ENCODE measurements around the gene QPRT.
A peak's percentile ranks its signal among the peaks of the same experiment; 100 is the strongest.
"Not testable (repeated sequence)": the region's sequence is repeated elsewhere in the genome, so short reads cannot be mapped to it uniquely, and the experiment has no call there.

QPRT gene

GRCh38 chr16:29727452-29727851 lies 48.5 kb downstream of the QPRT start:
- Histone ChIP-seq H3K27ac (no peak overlapping the region), H3K4me3 (ENCODE audit: low read depth in 1 of 2, low read length in 1 of 2) (no peak overlapping the region), H3K36me3 (no peaks in the 10 kb centered on the region), H3K4me1 (ENCODE audit: control insufficient read depth in 1 of 2, insufficient read depth in 1 of 2, low read depth in 1 of 2, low read length in 1 of 2) (peaks cover 0 to 6% of the 10 kb centered on the region in 2 experiments), H3K27me3 (no peaks in the 10 kb centered on the region), H3K9me3 (no peaks in the 10 kb centered on the region)
- no peak for TF ChIP-seq CTCF (IDR thresholded peaks at IDR 0.05)

GRCh38 chr16:29729116-29729521 lies 50.1 kb downstream of the QPRT start:
- TF ChIP-seq CTCF (IDR thresholded peaks at IDR 0.05) = no peak
- H3K9me3 ChIP-seq = no peaks in the 10 kb centered on the region
- H3K27ac ChIP-seq = peak overlapping the region; percentile 3
- no peak overlapping the region for H3K4me3 ChIP-seq (ENCODE audit: low read depth in 1 of 2, low read length in 1 of 2)
- no peaks in the 10 kb centered on the region for H3K36me3 ChIP-seq
- H3K4me1 ChIP-seq (ENCODE audit: control insufficient read depth in 1 of 2, insufficient read depth in 1 of 2, low read depth in 1 of 2, low read length in 1 of 2) = peaks cover 0 to 6% of the 10 kb centered on the region in 2 experiments
- no peaks in the 10 kb centered on the region for H3K27me3 ChIP-seq

- Histone ChIP-seq H3K27ac (no peak overlapping the region), H3K4me1 (ENCODE audit: control insufficient read depth in 1 of 2, insufficient read depth in 1 of 2, low read depth in 1 of 2, low read length in 1 of 2) (peaks cover 12 to 22% of the 10 kb centered on the region in 2 experiments), H3K9me3 (no peaks in the 10 kb centered on the region), H3K27me3 (no peaks in the 10 kb centered on the region), H3K4me3 (ENCODE audit: low read depth in 1 of 2, low read length in 1 of 2) (no peak overlapping the region), H3K36me3 (no peaks in the 10 kb centered on the region)
- no peak for TF ChIP-seq CTCF (IDR thresholded peaks at IDR 0.05)
Observed at GRCh38 chr16:29730649-29731048, 51.7 kb downstream of the QPRT start.

GRCh38 chr16:29731768-29732601 lies 53.0 kb downstream of the QPRT start:
- not testable (repeated sequence) for H3K4me3 ChIP-seq (ENCODE audit: low read depth in 1 of 2, low read length in 1 of 2); H3K27me3 ChIP-seq; H3K9me3 ChIP-seq; H3K36me3 ChIP-seq
- H3K27ac ChIP-seq = peak overlapping the region; percentile 74
- H3K4me1 ChIP-seq (ENCODE audit: control insufficient read depth in 1 of 2, insufficient read depth in 1 of 2, low read depth in 1 of 2, low read length in 1 of 2) = peaks cover 22 to 33% of the 10 kb centered on the region in 2 experiments

GRCh38 chr16:29734786-29735185 lies 55.8 kb downstream of the QPRT start:
- Histone ChIP-seq H3K9me3 (no peaks in the 10 kb centered on the region), H3K4me1 (ENCODE audit: control insufficient read depth in 1 of 2, insufficient read depth in 1 of 2, low read depth in 1 of 2, low read length in 1 of 2) (peaks cover 45 to 54% of the 10 kb centered on the region in 2 experiments), H3K27me3 (no peaks in the 10 kb centered on the region), H3K27ac (peak overlapping the region; percentile 60), H3K4me3 (ENCODE audit: low read depth in 1 of 2, low read length in 1 of 2) (no peak overlapping the region), H3K36me3 (no peaks in the 10 kb centered on the region)
- TF ChIP-seq CTCF (IDR thresholded peaks at IDR 0.05) = no peak

GRCh38 chr16:29736112-29736511 lies 57.1 kb downstream of the QPRT start:
- peaks cover 58 to 67% of the 10 kb centered on the region in 2 experiments for H3K4me1 ChIP-seq (ENCODE audit: control insufficient read depth in 1 of 2, insufficient read depth in 1 of 2, low read depth in 1 of 2, low read length in 1 of 2)
- peak overlapping the region; percentile 65 for H3K27ac ChIP-seq
- peaks cover under 1% of the 10 kb centered on the region for H3K36me3 ChIP-seq
- H3K4me3 ChIP-seq (ENCODE audit: low read depth in 1 of 2, low read length in 1 of 2) = no peak overlapping the region
- H3K9me3 ChIP-seq = no peaks in the 10 kb centered on the region
- TF ChIP-seq CTCF (IDR thresholded peaks at IDR 0.05) = no peak
- no peaks in the 10 kb centered on the region for H3K27me3 ChIP-seq

Data from neutrophil (primary cell).